HL-60 (cell line): Measurements from ENCODE around the gene PPP6R3.
"Not testable (repeated sequence)": the region's sequence is repeated elsewhere in the genome, so short reads cannot be mapped to it uniquely, and the experiment has no call there.

Experiments used
- CTCF ChIP-seq: IDR thresholded peaks from one replicate; pipeline ENCODE4 v1.5.1; 2011; ENCODE audit warnings: low read length, control low read depth, inconsistent platforms; ENCODE audit not compliant: insufficient read depth
- POLR2AphosphoS5 ChIP-seq: IDR thresholded peaks from 2 replicates; pipeline ENCODE4 v1.6.1; 2012; ENCODE audit warnings: low read depth
- REST ChIP-seq: IDR thresholded peaks from 2 replicates; pipeline ENCODE4 v1.6.1; 2012; ENCODE audit warnings: low read depth; ENCODE audit not compliant: insufficient replicate concordance
- SPI1 ChIP-seq: IDR thresholded peaks from 2 replicates; pipeline ENCODE4 v1.6.1; 2012; ENCODE audit warnings: low read depth, mild to moderate bottlenecking, borderline replicate concordance

- TF ChIP-seq CTCF, SPI1, POLR2AphosphoS5, REST: not testable (repeated sequence)
Measured at GRCh38 chr11:68623706-68624105, 163.2 kb downstream of the PPP6R3 start.
